Endothelial cell of umbilical vein (primary cell): Measurements from ENCODE around the gene EPHA5. TPM values are rescaled to one million over a fixed set of nuclear protein-coding genes. Genes with fewer than 3 reads are reported as not detected.

Experiments used
- BruUV-seq: library from RNA; stranded (reverse); fragments of 400-500 nt; replicated peaks from 2 replicates; lab custom pipeline; 2021; lab: Mats Ljungman, UMichigan
- CTCF ChIA-PET: fragments of 300-600, 350-600 bp; sonication (Branson Sonifier 250); formaldehyde crosslinking; loops from one replicate; lab custom pipeline; 2021; ENCODE audit warnings: antibody characterized with exemption, inconsistent platforms; lab: Charles Lee
- POLR2A ChIA-PET: fragments of 300-600, 350-600 bp; sonication (Branson Sonifier 250); formaldehyde crosslinking; loops from one replicate; lab custom pipeline; 2021; ENCODE audit warnings: antibody characterized with exemption, inconsistent platforms; lab: Charles Lee
- DNase-seq: peaks from one replicate; pipeline ENCODE4 v3.0.0-alpha.2; 2011; ENCODE audit warnings: low read depth, low spot score
- FAIRE-seq: peaks from 2 replicates; lab custom pipeline; 2011; peaks lifted over from hg19 to GRCh38; lab: Jason Lieb, UNC
- H2AFZ ChIP-seq: 2 replicates; pipeline ENCODE4 v1.6.0; 2012; ENCODE audit warnings: low read depth, low read length, control low read depth, inconsistent platforms
- H3K27ac ChIP-seq: 2 replicates; pipeline ENCODE4 v1.5.1; 2011; ENCODE audit warnings: low read depth, mild to moderate bottlenecking, control low read depth, low read length, moderate library complexity; ENCODE audit not compliant: insufficient read depth
- H3K27me3 ChIP-seq, 2 experiments: 2 replicates each; pipeline versions ENCODE4 v1.6.0 to v1.6.1; 2011; ENCODE audit warnings: low read length in 2 of 2, mixed read lengths in 1 of 2; ENCODE audit not compliant: control insufficient read depth in 2 of 2, insufficient read depth in 2 of 2
- H3K36me3 ChIP-seq, 2 experiments: 2 replicates in 1 of 2; 3 replicates in 1 of 2; pipeline ENCODE4 v1.5.1; 2011; ENCODE audit warnings: low read length in 2 of 2, mild to moderate bottlenecking in 1 of 2, moderate library complexity in 1 of 2; ENCODE audit not compliant: control insufficient read depth in 2 of 2, insufficient read depth in 2 of 2; ENCODE audit errors: extremely low read depth in 1 of 2
- H3K4me1 ChIP-seq: 3 replicates; pipeline ENCODE4 v1.5.1; 2011; ENCODE audit warnings: mild to moderate bottlenecking, low read length; ENCODE audit not compliant: control insufficient read depth, insufficient read depth; ENCODE audit errors: extremely low read depth
- H3K4me2 ChIP-seq: 2 replicates; pipeline ENCODE4 v1.6.1; 2011; ENCODE audit warnings: low read length, control low read depth, mixed read lengths; ENCODE audit not compliant: insufficient read depth
- H3K4me3 ChIP-seq, 3 experiments: fragments of 200-600 bp in 1 of 3; sonication (generic), shearing (Covaris generic) in 1 of 3; replicated peaks in 1 of 3; 2 replicates each; pipeline ENCODE4 v1.5.1; 2011 to 2016; ENCODE audit warnings: control low read depth in 3 of 3, low read length in 3 of 3, mild to moderate bottlenecking in 2 of 3, inconsistent platforms in 1 of 3, low read depth in 1 of 3, moderate library complexity in 1 of 3; ENCODE audit not compliant: insufficient read depth in 1 of 3
- H3K79me2 ChIP-seq: 2 replicates; pipeline ENCODE4 v1.6.0; 2012; ENCODE audit warnings: low read length, inconsistent platforms; ENCODE audit not compliant: control insufficient read depth, insufficient read depth
- H3K9ac ChIP-seq: replicated peaks from 2 replicates; pipeline ENCODE3; 2011; ENCODE audit warnings: low read length, control low read depth; ENCODE audit not compliant: insufficient read depth; ENCODE audit errors: extremely low read depth
- H3K9me1 ChIP-seq: replicated peaks from 3 replicates; pipeline ENCODE4 v1.6.0; 2011; ENCODE audit warnings: mild to moderate bottlenecking, low read length; ENCODE audit not compliant: control insufficient read depth, insufficient read depth; ENCODE audit errors: extremely low read depth
- H3K9me3 ChIP-seq: replicated peaks from 2 replicates; pipeline ENCODE4 v1.5.1; 2012; ENCODE audit warnings: low read length, inconsistent platforms; ENCODE audit not compliant: control insufficient read depth, insufficient read depth
- H4K20me1 ChIP-seq: replicated peaks from 2 replicates; pipeline ENCODE3; 2011; ENCODE audit warnings: mild to moderate bottlenecking, low read length; ENCODE audit not compliant: control insufficient read depth, insufficient read depth; ENCODE audit errors: extremely low read depth
- CTCF ChIP-seq, 2 donors: IDR thresholded peaks; 1 replicate in 1 of 2; 2 replicates in 1 of 2; pipeline ENCODE4 v1.5.1; 2011; ENCODE audit warnings: low read length in 2 of 2, mild to moderate bottlenecking in 2 of 2, moderate library complexity in 2 of 2, control low read depth in 1 of 2, inconsistent platforms in 1 of 2, low read depth in 1 of 2; ENCODE audit not compliant: insufficient read depth in 1 of 2; ENCODE audit errors: extremely low read depth in 1 of 2
- EZH2 ChIP-seq: IDR thresholded peaks from 2 replicates; pipeline ENCODE4 v1.6.1; 2012; ENCODE audit warnings: borderline replicate concordance, low read depth, mild to moderate bottlenecking, moderate library complexity, low read length, inconsistent platforms; ENCODE audit not compliant: severe bottlenecking
- FOS ChIP-seq: IDR thresholded peaks from 2 replicates; pipeline ENCODE4 v1.6.1; 2011; ENCODE audit warnings: mild to moderate bottlenecking, low read length, moderate library complexity, borderline replicate concordance; ENCODE audit not compliant: insufficient read depth
- GATA2 ChIP-seq: IDR thresholded peaks from 2 replicates; pipeline ENCODE4 v1.7.0; 2011; ENCODE audit warnings: low read depth, mild to moderate bottlenecking, moderate library complexity, mixed read lengths, low read length; ENCODE audit not compliant: insufficient read length, insufficient read depth
- JUN ChIP-seq: IDR thresholded peaks from 2 replicates; pipeline ENCODE4 v1.6.1; 2011; ENCODE audit warnings: borderline replicate concordance, low read depth; ENCODE audit not compliant: insufficient read length, insufficient read depth
- MYC ChIP-seq: IDR thresholded peaks from one replicate; pipeline ENCODE4 v1.6.1; 2011; ENCODE audit warnings: mild to moderate bottlenecking, low read depth, low read length
- POLR2A ChIP-seq: IDR thresholded peaks from 2 replicates; pipeline ENCODE4 v1.6.1; 2012; ENCODE audit warnings: low read depth, mild to moderate bottlenecking, control low read depth, low read length
- POLR2AphosphoS5 ChIP-seq: IDR thresholded peaks from 2 replicates; pipeline ENCODE4 v1.6.1; 2012; ENCODE audit warnings: low read depth, mild to moderate bottlenecking, control low read depth, low read length, moderate library complexity; ENCODE audit not compliant: insufficient read depth
- dilution Hi-C: fragments of 300-500 bp; cut with MboI; formaldehyde crosslinking; loops from one replicate; pipeline ENCODE4 v1.15.0; 2019; ENCODE audit warnings: low sequenced_read_pairs; ENCODE audit not compliant: extremely low pct_ligation_motif_present
- intact Hi-C: fragments of 100-400 bp; cut with micrococcal nuclease; formaldehyde crosslinking; loops from one replicate; pipeline ENCODE4 v1.10.0; 2022
- polyA plus RNA-seq, 4 experiments: library from polyadenylated mRNA; depleted of rRNA in 3 of 4; stranded (reverse) in 3 of 4; unstranded in 1 of 4; fragments of >200 nt; gene quantifications; 2 replicates each; pipeline versions ENCODE4 v1.2.1 to v1.2.3, GENCODE V29; 2011 to 2012; ENCODE audit warnings: missing spikeins in 1 of 4
- total RNA-seq: library from RNA; stranded (reverse); gene quantifications from 2 replicates; pipeline ENCODE4 v1.2.3, GENCODE V29; 2021
- TF ChIP-seq, protein P1 (sequence below): IDR thresholded peaks from 2 replicates; pipeline ENCODE4 v1.6.1; 2011; ENCODE audit not compliant: insufficient read depth, insufficient read length

Gene EPHA5
- total and polyA plus RNA-seq, 2 donors (not counting 3 experiments of a cell fraction or from before 2014, with no cell fraction given), result 0.31 to 0.39 TPM

DNA sequence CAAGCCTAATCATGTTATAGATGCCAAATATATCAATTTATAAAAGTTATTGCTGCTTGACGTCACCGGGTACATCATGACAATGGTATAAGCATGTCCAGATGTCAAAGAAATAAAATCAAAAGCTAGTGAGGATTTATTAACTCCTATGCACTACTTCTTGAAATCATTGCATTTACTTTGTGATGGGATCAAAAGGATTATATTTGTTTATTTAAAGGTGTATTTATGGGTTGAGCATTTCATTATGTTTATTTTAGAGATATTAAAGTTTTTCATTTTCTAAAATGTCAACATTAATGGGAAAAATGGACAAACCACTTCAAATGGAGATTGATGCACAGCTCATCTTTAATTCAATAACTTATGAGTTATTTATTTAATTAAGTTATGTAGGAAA lies 277.8 kb downstream of the EPHA5 start:
- Histone ChIP-seq H3K79me2 (no peaks in the 10 kb centered on the region), H3K4me3 (no peak overlapping the region), H3K4me1 (no peaks in the 10 kb centered on the region), H2AFZ (no peak overlapping the region), H3K27me3 (no peaks in the 10 kb centered on the region), H3K9ac (no peak overlapping the region), H3K9me3 (no peaks in the 10 kb centered on the region), H3K9me1 (no peaks in the 10 kb centered on the region), H3K36me3 (no peaks in the 10 kb centered on the region), H3K27ac (no peak overlapping the region), H4K20me1 (no peaks in the 10 kb centered on the region), H3K4me2 (no peak overlapping the region)
- dilution Hi-C loops, result no loop called here
- FAIRE-seq (no peak), DNase-seq (no peak)
- CTCF ChIA-PET, result interaction anchor here (1.3 to 1.4 kb wide), 2 partner anchors 12 to 277 kb away, joined by 3 read pairs; no protein-coding TSS in a partner anchor
- POLR2A ChIA-PET, result no interaction called here
- TF ChIP-seq POLR2AphosphoS5 (no peak), POLR2A (no peak), GATA2 (no peak), FOS (no peak)
- intact Hi-C loops, result no loop called here
- BruUV-seq, result no TSS peak

GRCh38 chr4:65391814-65392213 lies 278.5 kb downstream of the EPHA5 start:
- Histone ChIP-seq H4K20me1 (no peaks in the 10 kb centered on the region), H3K9ac (no peak overlapping the region), H3K4me1 (no peaks in the 10 kb centered on the region), H3K9me3 (no peaks in the 10 kb centered on the region), H2AFZ (no peak overlapping the region), H3K27me3 (no peaks in the 10 kb centered on the region), H3K4me2 (no peak overlapping the region), H3K9me1 (no peaks in the 10 kb centered on the region), H3K27ac (no peak overlapping the region), H3K79me2 (no peaks in the 10 kb centered on the region), H3K4me3 (no peak overlapping the region), H3K36me3 (no peaks in the 10 kb centered on the region)
- no TSS peak for BruUV-seq
- intact Hi-C loops (no loop called here), dilution Hi-C loops (no loop called here)
- FAIRE-seq, result no peak
- POLR2A ChIA-PET, result no interaction called here
- CTCF ChIA-PET, result interaction anchor here (1.4 kb wide), 1 partner anchor 11 kb away, joined by 3 read pairs; no protein-coding TSS in a partner anchor
- DNase-seq, result no peak
- TF ChIP-seq, protein P1, sequence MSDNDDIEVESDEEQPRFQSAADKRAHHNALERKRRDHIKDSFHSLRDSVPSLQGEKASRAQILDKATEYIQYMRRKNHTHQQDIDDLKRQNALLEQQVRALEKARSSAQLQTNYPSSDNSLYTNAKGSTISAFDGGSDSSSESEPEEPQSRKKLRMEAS, result no peak
- TF ChIP-seq FOS, result no peak
- TF ChIP-seq POLR2A, result no peak
- TF ChIP-seq EZH2, result no peak
- no peak for TF ChIP-seq GATA2
- no peak for TF ChIP-seq MYC
- TF ChIP-seq CTCF (IDR thresholded peaks at IDR 0.05; ENCODE audit: extremely low read depth in 1 of 2, insufficient read depth in 1 of 2, low read depth in 1 of 2, low read length in 2 of 2), result no peak
- TF ChIP-seq POLR2AphosphoS5, result no peak
- TF ChIP-seq JUN, result no peak
